GM21619 (cell line): ENCODE results near the gene SPRR3.

Source experiments
- ATAC-seq: cut with Tn5 transposase; IDR thresholded peaks from one replicate; pipeline ENCODE4 v1.9.1; 2021; ENCODE audit not compliant: unreplicated experiment

SPRR3 gene, protein sequence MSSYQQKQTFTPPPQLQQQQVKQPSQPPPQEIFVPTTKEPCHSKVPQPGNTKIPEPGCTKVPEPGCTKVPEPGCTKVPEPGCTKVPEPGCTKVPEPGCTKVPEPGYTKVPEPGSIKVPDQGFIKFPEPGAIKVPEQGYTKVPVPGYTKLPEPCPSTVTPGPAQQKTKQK

GRCh38 chr1:153001382-153001781 lies at the start of gene SPRR3:
Gene SPRR3, plus strand, starts transcription at chr1:153001749. Its CDS starts 1,272 bp downstream, at chr1:153003021.
- no peak for ATAC-seq

DNA sequence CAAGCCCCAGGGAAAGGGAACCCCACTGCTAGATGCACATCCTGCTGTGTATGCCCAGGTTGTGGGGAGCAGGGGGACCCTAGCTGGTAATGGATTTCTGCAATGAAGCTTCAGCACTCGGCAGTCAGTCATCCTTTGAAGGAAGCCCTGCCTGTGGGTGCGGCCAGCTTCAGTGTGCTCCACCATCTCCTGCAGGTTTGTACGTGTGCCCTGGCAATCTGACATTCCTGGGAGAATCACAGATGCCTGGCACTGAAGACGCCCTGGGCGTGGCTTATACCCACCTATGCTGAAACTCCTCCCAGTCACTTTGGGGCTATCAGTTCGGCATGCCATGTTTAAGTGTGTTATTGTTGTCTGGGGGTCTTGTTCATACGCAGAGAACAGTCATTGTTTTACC lies 47.8 kb upstream of the SPRR3 start:
- no peak for ATAC-seq

DNA sequence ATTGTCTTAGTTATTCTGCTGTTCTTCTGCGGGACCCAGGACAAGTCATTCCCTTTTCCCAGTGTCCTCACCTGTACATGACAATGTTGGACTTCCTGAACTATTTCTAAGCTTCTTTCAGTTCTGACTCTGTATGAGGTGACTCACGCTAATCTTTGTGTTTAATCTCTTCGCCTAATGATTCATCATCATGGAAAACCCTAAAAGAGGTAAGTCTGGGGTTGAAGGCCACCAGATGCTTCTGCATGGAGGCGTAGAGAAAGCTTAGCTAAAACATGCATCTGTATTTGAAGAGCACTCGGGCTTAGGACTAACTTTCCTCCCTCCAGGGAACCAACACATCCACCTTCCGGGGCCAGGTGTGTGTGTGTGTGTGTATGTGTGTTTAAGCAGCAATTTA lies 47.1 kb upstream of the SPRR3 start:
- no peak for ATAC-seq

- ATAC-seq = no peak
Observed at GRCh38 chr1:152957561-152957960, 44.0 kb upstream of the SPRR3 start.

- ATAC-seq = no peak
Observed at GRCh38 chr1:152959273-152959672, 42.3 kb upstream of the SPRR3 start.

DNA sequence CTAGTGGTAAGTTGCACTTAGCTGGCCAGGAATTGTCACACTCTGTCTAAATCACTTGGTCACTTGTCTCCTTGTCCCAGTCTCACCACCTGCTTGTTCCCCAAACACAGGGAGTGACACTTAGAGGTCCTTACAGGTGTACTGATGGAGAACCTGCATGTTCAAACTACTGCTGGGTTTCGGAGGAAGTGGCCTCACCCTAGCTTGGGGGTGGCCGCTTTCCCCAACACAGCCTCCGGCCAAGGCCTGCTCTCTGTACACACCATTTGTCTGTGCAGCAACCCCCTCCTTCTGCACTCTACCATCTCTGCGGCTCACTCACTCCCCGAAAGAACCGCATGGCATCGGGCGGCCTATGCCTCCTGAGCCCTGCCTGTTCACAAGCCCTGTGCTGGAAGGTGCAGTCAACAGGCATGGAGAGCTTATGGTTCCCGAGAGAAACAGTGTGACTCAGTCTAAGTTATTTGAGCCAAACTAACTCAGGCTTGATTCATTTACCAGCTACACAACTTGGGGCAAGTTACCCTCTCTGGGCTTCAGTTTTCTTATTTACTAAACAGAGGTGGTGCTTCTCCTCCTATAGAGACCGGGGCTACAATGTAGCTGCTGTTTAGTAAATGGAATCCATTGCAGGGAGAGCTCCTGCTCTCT lies 41.6 kb upstream of the SPRR3 start:
- ATAC-seq = no peak

DNA sequence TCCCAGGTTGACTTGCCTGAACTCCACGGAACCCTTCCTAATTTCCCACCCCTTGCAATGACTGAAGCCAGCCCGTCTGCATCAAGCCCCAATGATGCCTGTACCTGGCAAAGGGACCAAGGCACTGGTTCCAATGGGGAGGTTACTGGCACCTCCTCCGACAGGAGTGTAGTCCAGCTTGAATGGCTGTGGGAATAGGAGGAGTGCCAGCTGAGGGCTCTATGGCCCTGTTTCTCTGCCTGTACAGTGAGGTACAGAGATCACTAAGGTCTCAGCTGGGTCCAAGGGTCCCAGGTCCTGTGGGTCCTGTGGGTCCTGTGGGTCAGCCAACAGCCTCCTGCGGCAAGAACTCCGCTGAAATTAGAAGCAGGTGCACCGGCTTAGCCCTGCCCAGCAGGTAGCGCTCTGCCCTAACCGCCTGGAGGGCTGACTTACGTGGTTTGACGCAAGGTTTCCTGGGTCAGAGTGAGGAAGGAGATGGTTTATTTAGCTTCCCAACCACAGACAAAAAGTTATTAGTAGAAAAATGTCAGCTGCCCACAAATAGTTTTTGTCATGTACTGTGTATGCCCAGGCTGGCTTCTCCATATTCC lies 41.0 kb upstream of the SPRR3 start:
- ATAC-seq = no peak

DNA sequence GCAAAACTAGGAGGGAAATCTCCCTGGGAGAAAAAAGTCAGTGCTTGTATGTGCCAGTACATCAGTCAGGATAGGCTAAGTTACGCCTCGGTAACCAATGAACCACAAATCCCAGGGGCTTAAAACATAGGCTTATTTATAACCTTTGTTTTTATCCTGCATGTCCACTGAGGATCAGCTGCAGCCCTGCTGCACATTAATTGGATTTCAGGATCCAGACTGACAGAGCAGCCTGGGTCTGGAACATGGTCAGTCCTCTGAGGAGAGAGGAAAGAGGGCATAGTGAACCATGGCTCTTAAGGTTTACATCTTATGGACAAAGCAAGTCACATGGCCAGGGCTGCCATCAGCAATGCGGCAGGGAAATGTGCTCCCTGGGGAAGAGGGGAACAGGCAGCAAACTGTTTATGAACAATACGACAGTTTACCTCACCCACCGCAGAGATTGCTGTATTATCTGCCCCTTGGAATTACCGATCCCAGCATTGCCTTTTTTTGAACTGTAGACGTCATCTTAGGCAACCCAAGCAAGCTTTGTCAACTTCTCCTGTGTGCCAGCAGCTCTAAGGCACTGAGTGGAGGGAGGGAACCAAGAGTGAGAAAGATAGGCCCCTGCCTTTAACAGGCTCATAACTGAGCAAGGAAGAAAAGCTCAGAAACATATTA lies 40.2 kb upstream of the SPRR3 start:
- no peak for ATAC-seq

DNA sequence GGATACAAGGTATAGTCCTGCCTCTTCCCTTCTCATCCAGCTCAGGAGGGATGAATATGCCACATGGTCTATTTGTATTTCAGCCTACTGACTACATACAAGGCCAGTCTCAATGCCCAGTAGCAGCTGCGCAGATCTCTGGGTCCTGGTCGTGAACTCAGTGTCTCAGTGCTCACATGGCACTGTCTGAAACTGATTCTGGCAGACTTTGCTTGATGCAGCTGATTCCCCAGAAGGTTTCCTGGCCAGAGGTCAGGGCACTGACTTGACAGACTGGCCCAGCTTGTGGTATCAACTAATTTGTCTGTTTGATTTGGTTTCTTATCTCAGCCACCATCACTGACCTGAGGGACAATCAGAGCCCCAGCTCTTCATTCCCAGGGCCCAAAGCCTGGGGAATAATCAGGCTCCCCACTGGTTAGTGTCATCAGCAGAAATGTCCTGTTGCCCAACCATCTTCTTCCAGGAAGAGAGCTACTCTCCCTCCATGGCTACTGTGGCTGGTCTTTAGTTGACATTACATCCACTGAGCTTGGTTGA lies 38.6 kb upstream of the SPRR3 start:
- no peak for ATAC-seq

DNA sequence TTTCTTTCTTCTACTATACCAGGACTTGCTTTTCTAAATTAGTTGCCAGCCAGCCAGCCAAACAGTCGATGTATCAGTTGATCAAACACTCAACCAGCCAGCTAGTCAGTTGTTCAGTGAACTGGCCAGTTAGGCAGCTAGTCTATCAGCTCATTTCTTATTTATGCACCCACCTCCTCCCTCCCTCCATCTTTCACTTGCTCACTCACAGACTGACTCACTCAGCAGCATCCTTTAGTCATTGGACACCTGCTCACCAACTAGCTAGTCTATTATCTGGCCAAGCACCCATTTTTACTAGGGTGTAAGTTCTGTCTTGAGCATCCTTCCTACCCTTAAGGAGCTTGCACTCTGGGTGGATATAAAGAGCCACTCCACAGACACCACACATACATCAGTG lies 37.0 kb upstream of the SPRR3 start:
- ATAC-seq = no peak

DNA sequence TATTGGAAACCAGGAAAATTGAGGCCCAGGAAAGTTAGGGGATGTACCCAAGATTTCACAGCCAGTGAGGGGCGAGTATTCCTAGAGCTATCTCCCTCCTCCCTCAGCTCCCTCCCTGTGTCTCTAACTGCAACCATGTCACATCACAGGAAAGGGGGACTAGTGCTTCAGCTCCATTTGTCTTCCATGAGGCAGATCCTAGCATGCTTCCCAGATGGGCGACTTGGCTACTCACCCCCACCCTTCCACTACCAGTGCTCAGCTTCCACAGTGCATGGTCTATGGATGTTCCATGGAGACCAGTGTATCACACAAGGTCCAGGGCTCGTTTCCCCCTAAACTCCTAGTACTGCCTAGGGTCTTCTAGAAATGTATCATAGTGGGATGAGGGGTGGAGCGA lies 35.7 kb upstream of the SPRR3 start:
- ATAC-seq = no peak

GRCh38 chr1:152967201-152967600 lies 34.3 kb upstream of the SPRR3 start:
- no peak for ATAC-seq

DNA sequence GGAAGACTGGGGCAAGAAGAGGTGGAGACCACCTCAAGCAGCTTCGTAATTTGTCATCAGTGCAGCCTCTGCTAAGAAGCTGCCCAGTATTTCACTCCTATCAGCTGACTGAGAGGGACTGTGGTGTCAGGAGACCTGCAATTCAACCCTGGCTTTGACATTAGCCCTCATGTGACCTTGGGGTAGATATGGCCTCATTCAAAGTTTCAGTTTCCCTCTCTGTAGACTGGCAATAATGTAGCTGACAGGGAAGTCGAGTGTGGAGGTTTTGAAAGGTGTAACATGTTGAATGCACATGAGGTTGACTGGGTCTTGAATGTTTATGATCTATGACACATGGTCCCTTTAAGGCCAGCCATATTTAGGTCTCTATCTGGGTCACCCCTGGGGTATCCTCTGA lies 33.3 kb upstream of the SPRR3 start:
- ATAC-seq = peak; percentile 85

DNA sequence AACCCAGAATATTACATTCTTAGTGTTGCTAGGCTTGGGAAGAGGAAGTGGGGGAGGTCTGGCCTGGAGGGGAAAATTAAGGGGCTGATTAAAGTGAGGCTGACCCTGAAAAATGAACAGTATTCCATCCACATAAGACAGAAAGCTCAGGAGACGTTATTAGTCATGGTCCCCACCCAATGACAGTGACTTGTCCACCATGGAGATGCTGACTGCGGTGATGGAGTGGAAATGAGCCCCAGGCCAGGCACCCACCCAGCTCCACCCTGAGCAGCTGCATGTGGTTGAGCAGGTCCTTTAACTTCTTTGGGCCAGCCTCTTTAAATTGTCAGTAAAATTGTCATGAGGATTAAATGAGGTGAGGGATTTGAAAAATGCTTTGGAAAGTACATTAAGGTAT lies 32.5 kb upstream of the SPRR3 start:
- no peak for ATAC-seq

GRCh38 chr1:152970495-152970894 lies 31.1 kb upstream of the SPRR3 start, which contains the start of gene SPRR4:
Gene SPRR4, plus strand, starts transcription at chr1:152970648. Its CDS starts 1,243 bp downstream, at chr1:152971891.
- no peak for ATAC-seq

GRCh38 chr1:152972196-152972886 lies 29.2 kb upstream of the SPRR3 start:
- no peak for ATAC-seq

GRCh38 chr1:152976688-152977087 lies 24.9 kb upstream of the SPRR3 start:
- ATAC-seq = no peak

GRCh38 chr1:152977614-152978013 lies 23.9 kb upstream of the SPRR3 start:
- no peak for ATAC-seq

DNA sequence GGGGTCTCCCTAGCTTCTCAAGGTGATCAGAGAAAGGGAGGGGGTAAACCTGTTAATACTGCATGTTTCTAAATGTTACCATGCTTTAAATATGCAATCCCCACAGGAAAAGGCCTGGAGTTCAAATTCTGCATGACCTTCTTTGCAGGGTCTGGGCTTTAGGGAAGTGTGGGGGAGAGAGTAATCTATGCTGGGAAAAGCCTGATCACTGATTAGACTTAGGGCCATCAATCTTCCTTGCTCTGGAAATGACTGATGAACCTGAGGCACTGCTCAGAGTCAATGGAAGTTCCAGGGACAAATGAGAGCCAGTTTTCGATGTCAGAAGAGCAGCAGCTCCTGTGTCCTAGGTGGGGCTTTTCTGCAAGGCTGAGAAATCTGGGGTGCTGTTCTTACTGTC lies 20.9 kb upstream of the SPRR3 start:
- no peak for ATAC-seq

DNA sequence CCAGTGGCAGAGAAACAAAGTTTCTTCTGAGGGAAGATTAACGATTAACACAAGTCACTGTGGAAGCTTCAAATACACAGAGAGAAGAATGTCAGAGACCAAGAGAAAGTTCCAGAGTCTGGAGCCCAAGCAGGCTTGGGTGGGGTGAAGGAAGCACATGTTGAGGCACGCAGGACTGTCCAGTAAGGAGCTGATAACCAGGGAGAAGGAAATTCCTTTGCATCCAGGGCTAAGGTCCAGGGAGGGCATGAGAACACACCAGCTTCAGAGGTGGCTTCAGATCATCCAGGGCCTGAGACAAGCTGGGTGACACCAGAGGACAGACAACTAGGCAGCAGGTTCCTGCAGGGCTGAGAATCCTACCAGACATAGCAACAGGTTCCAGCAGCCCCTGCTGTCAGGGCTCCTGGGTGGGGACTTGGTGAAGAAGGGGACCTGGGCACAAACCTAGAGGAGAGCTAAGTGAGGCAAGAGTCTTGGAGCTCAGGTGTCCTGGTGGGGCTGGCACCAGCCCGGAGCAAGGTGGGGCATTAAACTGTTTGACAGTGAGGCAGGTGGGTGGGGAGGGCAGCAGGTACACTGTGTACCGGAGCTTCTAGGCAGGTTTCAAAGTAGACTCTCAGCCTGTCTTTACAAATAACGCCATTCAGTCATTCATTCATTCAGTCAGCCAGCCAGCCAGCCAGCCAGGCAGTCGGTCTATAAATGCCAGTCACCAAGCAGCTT lies 20.2 kb upstream of the SPRR3 start:
- ATAC-seq = no peak

DNA sequence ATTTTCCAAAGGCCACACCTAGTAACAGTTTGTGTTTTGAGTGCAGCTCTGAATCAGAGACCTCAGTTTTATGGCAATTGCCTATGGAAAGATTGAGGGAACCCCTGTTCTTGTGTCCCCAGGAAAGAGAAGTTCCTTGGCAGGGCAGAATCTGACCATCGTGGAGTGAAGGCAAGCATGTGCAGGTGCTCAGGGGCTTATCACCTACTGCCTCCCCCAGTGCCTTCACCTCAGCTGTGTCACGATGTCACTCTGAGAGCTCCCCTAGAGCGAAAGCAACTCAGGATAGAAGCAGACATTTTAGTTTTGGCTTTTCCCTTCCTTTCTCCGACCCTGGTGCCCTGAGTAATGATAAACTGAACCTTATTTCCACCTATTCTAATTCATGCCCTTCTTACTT lies 19.5 kb upstream of the SPRR3 start:
- no peak for ATAC-seq
